GM12873 (cell line): Measurements from ENCODE around the gene SHISAL2A.

Source experiments
- TF ChIP-seq, protein P1 (sequence below): IDR thresholded peaks from 2 replicates; pipeline ENCODE4 v1.5.1; 2012; ENCODE audit warnings: low read depth, mild to moderate bottlenecking, moderate library complexity, low read length, control low read depth; ENCODE audit not compliant: insufficient read depth; ENCODE audit errors: missing control alignments

Gene SHISAL2A

DNA sequence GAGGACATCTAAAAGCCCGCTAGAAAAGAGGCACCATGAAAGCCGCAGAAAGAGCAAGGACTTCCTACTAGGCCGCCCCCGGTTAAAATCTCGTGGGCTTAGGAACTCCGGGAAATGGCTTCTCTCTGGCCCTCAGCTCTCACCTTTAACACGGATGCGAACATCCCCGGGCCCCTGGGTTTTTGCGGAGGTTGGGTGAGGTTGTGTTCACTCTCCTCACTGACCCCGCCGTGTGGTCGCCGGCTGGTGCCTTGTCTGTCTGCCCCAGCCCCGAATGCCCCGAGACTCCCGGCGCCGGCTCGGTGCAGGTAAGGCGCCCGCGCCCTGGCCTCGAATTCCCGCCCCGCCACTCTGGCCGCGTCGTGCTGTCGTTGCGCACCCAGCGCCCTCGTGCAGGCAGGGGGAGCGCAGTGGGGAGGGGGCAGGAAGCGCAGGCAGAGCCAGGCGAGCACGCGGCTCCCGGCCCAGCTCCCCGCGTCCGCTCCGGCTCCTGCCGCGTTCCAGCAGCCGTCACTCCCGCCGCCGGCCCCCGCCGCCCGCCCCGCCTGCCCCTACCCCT, at the start of gene SHISAL2A:
TSS of gene SHISAL2A (plus strand) at position 437 of the 559 bp plus-strand sequence. CDS start 326 bp downstream, outside the sequence.
- TF ChIP-seq, protein P1, sequence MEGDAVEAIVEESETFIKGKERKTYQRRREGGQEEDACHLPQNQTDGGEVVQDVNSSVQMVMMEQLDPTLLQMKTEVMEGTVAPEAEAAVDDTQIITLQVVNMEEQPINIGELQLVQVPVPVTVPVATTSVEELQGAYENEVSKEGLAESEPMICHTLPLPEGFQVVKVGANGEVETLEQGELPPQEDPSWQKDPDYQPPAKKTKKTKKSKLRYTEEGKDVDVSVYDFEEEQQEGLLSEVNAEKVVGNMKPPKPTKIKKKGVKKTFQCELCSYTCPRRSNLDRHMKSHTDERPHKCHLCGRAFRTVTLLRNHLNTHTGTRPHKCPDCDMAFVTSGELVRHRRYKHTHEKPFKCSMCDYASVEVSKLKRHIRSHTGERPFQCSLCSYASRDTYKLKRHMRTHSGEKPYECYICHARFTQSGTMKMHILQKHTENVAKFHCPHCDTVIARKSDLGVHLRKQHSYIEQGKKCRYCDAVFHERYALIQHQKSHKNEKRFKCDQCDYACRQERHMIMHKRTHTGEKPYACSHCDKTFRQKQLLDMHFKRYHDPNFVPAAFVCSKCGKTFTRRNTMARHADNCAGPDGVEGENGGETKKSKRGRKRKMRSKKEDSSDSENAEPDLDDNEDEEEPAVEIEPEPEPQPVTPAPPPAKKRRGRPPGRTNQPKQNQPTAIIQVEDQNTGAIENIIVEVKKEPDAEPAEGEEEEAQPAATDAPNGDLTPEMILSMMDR: no peak

DNA sequence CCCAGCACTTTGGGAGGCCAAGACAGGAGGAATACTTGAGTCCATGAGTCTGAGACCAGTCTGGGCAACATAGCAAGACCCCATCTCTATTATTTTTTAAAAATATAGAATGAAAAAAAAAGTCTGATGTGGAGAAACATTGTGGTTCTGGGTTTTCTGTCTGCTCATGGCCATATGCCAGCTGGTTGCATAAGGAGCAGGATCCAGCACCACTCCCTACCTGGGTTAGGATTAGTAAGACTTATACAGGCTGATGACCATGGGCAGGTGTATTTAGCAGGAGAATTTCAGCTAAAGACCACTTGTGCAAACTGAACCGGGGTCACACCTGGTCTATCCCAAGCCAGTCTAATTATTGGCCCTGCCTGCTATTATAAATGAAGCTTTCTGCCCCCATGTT, 47.5 kb upstream of the SHISAL2A start:
- TF ChIP-seq, protein P1: no peak

DNA sequence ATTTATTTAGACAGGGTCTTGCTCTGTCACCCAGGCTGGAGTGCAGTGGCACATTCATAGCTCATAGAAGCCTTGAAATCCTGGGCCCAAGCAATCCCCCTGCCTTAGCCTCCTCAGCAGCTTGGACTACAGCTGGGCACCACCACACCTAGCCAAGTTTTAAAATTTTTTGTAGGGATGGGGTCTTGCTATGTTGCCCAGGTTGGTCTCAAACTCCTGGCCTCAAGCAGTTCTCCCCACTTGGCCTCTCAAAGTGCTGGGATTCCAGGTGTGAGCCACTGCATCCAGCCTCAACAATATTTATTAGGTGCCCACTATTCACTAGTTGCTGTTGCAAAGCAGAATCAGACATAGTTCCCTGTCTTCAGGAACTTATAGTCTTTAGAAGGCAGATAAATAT, 44.9 kb upstream of the SHISAL2A start:
- TF ChIP-seq, protein P1: no peak

DNA sequence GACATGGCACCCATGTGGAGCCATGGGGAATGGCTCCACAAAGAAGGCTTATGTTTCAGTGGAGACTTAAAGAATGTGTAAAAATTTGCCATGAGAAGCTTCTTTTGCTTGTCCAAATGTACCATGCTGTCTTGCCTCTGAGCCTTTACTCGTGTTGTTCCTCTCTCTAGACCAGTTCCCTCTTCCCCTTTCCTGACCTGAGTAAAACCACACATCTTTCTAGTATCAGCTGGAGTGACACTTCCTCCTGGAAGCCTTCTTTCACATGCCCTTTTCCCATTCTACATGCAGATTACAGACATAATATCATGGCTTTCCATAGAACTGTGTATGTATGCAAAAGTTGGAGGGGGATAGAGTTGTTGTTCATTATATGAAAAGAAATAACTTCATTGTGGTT, 44.4 kb upstream of the SHISAL2A start:
- TF ChIP-seq, protein P1: no peak

DNA sequence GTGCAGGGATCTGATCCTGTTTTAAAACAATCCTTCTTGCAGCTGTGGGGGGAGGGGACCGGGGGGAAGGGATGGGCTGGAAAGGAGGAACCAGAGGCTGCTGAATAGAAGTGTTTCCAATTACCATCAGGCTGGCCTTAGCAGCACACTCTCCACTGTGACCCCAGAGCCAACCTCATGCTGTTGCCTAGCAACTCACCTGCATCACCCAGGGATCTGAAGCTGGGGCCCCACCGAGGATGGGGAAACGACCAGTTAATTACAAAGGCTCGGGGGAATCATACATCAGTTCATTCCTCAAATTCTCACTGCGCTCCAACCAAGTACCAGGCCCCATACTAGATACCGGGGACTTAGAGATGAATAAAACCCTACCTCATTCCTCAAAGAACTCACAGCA, 42.7 kb upstream of the SHISAL2A start:
- TF ChIP-seq, protein P1: no peak

DNA sequence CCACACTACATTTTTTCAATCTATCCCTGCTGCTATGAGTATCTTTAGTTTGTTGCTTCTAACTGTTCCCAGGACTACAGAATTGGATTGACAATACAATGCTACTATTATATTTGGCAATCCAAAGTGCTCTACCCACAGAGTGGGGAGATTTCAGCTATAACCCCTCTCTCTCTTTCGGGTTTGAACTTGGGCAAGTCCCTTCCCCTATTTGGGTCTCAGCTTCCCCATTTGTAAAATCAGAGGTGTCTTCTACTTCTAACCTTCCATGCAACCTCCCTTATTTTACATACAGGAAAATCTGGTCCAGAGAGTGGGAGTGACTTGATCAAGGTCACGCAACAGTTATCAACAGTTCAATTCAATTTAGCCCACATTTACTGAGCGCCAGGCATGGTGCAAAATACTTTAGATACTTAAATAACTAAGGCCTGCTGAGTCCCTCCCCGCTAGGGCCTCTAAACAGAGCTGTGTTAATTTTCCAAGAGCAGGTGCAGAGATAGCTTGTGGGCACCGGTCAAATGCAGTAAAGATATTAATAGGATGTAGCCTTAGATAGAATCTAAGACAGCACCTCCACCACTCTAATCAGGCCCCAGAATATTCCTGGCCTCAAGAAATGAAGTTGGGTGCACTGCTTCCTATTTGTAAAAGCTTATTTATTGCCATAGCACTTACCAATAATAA, 40.2 kb upstream of the SHISAL2A start:
- TF ChIP-seq, protein P1: no peak

DNA sequence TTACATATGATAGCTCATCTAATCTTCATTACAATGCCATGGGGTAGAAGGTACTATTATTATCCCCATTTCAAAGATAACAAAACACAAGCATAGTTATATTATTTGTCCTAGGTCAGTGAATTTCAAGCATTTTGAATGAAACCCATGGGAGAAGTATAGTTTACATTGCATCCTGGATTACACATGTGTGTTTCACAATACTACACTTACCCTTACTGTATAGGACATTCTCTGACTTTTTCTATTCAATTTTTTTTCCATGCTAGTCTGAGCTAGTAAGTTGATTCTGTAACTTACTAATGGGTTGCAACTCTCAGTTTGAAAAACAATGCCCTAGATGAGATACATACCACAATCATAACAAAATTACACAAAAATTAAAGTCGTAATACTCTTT, 39.5 kb upstream of the SHISAL2A start:
- TF ChIP-seq, protein P1: no peak
